GM18526 (cell line): Measurements from ENCODE around the gene EPS8.

Experiments
- POLR2A ChIP-seq: IDR thresholded peaks from 3 replicates; pipeline ENCODE4 v1.6.1; 2011; ENCODE audit not compliant: insufficient read length; ENCODE audit errors: extremely low read depth

The EPS8 gene

DNA sequence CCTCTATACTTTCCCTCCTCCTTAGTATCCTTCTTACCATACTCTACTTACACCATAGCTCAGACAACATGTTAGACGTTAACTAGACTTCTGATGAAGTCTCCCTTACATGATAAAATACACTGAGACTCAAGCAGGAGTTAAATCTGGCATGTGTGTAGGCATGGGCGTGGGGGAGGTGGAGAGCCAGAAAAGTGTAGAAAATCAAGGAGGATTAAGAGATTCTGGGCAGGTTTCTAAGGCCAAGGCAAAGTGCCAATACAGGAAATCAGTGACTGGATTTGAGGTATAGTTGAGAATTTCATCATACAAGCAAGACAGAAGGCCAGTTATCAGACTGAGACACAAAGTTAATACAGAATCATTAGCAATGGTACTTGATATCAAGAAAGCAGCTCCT is 37.4 kb downstream of the EPS8 start:
- no peak for TF ChIP-seq POLR2A

- no peak for TF ChIP-seq POLR2A
Observed at GRCh38 chr12:15749937-15750336, 39.3 kb downstream of the EPS8 start.

GRCh38 chr12:15741082-15741481 is 48.1 kb downstream of the EPS8 start:
- TF ChIP-seq POLR2A: no peak

- no peak for TF ChIP-seq POLR2A
Observed at GRCh38 chr12:15738438-15739015, 50.7 kb downstream of the EPS8 start.

GRCh38 chr12:15735837-15736615 is 53.2 kb downstream of the EPS8 start:
- TF ChIP-seq POLR2A: no peak

DNA sequence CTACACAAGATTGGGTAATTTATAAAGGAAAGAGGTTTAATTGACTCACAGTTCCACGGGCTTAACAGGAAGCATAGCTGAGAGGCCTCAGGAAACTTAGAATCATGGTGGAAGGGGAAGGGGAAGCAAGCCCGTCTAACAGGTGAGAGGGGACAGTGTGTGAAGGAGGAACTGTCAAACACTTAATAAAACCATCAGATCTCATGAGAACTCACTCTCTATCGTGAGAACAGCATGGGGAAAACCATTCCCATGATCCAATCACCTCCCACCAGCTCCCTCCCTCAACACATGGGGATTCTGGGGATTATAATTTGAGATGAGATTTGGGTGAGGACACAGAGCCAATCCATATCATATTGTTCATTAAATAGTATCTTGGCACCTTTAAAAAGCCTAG is 56.1 kb downstream of the EPS8 start:
- TF ChIP-seq POLR2A: no peak

- no peak for TF ChIP-seq POLR2A
Observed at GRCh38 chr12:15732341-15733061, 56.7 kb downstream of the EPS8 start.

DNA sequence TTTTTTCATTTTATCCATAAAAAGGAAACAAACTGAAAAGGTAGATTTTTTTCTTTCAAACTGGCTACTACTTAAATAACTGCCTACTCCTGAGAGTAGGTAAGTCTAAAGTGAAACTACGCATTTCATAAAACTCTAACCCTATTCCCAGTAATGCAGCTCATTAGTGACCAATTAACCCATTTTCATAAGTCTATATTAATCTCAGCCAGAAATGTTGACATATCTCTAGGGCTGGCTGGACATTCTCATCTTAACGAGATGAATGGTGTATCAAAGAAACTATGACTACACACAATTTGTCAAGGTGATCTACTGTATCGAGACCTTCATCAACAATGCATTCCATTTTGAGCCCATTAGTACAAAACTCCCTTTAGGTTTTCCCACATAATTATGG is 57.2 kb downstream of the EPS8 start:
- no peak for TF ChIP-seq POLR2A

DNA sequence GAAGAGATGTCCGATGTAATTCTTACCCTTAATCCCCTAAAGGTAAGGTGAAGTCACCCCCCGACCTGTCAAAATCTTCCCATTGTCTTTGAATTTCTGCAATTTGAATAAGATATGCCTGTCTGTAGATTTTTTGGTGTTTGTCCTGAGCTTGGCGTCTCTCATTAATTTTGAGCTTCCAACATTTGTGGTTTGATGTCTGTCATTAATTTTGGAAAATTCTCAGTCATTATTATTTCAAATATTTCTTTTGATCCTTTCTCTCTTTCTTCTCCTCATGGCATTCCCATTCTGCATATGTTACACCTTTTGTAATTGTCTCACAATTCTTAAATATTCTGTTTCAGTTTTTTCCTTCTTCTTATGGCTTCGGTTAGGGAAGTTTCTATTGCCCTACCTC is 60.1 kb downstream of the EPS8 start:
- no peak for TF ChIP-seq POLR2A

DNA sequence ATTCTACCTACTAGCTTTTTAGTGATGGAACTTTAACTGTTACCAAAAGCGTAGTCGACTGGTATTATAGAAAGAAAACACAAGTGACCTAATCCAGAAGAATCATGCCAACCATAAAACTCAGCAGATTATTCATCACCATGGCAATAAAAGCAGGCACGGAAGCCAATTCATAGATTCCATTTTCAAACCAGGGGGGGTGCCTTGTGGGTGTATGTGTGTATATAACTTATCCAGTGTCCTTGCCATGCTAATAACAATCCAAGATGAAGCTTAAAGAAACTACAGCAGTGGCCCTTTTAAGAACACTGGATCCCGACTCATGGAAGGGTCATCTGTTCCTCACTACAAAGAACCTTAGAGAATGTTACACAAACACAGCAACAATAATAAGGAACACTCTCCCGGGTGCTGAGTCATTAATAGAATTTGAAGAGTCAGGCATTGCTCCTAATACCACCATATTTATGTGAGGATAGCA is 61.0 kb downstream of the EPS8 start:
- TF ChIP-seq POLR2A: no peak

GRCh38 chr12:15726878-15727150 is 62.4 kb downstream of the EPS8 start:
- no peak for TF ChIP-seq POLR2A

DNA sequence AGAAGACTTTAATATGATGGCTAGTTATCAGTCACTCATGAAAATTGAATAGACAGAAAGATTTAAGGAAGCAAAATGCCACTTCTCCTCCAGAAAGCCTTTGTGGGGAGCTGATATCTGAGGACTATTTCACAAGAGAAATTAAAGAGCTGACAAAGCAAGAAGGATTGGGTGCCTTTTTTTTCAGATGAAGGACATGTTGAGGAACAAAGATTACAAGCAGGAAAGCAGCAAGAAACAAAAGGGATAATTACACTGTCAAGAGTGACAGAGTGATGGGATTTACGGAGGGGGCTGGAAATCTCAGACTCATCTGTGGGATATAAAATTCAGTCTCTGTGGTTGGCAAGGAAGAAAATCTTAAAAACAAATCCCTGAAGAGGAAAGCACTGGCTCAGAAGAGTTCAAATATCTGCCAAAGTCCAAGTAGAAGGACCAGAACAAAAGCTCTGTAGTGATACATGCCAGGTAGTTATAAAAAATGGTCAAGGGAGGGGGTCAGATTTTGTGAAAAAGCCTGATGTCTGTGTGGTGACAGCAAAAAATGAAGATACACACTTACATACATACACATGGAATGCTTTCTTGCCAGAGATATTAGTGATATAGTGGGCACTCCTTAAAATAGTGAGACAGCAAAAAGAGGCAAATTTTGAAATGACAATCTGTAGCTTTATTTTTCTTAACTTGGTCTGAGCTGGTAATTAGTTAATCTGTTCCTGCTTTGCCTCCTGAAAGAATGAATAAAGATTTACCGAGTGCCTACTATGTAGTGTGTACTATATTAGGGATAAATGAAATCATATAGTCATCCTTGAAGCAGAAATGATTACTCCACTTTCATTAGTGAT is 62.9 kb downstream of the EPS8 start:
- no peak for TF ChIP-seq POLR2A

DNA sequence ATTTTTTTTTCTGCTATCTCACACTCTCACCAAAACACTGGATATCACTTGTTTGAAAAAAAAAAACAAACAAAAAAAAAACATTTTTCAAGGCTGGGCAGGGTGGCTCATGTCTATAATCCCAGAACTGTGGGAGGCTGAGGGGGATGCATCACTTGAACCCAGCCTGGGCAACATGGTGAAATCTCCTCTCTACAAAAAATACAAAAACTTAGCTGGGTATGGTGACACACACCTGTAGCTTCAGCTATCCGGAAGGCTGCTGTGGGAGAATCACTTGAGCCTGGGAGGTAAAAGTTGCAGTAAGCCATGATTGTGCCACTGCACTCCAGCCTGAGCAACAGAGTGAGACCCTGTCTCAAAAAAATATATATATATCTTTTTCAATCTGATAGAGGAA is 66.2 kb downstream of the EPS8 start:
- TF ChIP-seq POLR2A: no peak

GRCh38 chr12:15721316-15722115 is 67.7 kb downstream of the EPS8 start:
- TF ChIP-seq POLR2A: no peak

GRCh38 chr12:15720295-15720694 is 68.9 kb downstream of the EPS8 start:
- no peak for TF ChIP-seq POLR2A
